T-helper 1 cell (primary cell): ENCODE data around the gene TMC8.

Experiments used
- DNase-seq, 5 donors: peaks; one replicate each; pipeline ENCODE4 v3.0.0-alpha.2; 2012 to 2020

Gene TMC8

DNA sequence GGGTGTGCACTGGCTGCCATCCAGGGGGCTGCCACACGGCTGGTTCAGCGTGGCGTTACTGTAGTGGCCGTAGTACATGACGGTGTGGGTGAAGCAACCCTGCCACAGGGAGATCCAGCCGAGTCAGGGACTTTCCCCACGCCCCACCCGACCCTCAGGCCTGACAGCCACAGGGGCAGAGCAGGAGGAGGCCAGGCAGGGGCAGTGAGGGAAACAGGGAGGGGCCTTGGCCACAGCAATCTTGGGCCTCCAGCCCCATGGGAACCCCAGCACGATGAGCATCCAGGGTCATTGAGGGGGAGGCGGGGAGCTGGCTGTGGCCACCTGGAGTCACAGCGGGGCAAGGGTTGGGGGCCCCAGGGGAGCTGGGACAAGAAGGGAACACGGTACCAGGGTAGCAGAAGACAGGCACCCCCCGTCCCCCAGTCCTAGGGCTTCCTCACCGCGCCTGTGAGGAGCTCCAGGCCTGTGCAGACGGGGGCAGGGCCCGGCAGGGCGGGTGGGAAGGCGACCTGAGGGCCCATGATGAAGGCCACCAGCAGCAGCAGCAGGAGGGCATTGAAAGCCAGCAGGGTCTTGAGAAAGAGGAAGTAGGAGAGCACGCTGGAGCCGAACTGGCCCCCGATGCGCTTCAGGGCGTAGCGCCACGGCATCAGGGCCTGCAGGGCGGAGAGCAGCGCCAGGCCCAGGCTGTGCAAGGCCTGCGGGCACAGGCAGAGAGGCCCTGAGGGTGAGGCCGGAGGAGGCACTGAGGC is 6.3 kb upstream of the TMC8 start:
- no peak for DNase-seq

DNA sequence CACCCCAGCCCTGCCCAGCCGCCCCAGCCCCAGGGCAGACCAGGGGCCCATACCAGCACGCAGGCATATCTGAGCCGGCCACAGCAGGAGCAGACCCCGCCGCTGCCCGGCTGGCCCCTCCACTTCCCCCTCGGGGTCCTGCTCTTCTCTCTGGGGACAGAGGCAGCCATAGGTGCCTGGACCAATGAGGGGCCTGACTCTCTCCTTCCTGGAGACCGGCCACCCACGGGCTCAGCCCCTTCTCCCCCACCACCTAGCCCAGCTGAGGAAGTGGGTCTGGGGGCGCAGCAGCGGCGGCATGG is 5.8 kb upstream of the TMC8 start:
- DNase-seq: no peak

DNA sequence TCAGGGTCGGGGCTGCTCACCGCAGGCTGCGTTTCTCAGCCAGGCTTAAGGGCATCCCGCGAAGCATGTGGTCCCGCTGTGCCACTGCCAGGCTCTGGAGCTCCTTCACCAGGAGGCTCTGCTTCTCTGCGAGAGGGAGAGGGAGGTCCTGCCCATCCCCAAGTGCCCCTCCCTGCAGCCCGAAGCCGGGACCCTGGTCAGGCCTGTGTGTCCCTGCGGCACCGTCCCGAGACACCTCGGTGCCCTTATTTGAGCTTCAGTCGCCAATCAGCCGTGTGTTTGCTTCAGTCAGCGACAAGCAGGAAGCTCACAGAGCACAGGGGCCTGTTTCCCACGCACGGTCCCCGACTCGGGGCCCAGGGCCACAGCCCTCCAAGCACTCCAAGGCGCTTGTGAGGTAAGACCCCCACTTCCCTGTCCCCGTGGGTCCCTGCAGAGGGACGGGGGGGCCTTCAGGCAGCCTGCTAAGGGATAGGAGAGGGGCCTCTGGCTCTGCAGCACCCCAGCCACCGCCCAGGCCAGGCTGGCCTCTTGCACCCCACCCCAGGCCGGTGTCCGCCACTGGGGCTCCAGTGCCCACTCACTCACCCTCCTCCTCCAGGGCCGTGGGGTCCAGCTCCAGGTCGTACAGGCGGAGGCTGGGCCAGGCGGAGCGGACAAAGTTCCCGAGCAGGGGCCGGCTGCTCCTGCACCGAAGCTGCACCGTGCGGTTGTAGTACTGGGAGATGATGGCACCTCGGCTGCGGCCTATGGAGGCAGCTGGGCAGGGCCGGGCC is 5.2 kb upstream of the TMC8 start:
- peak in 1 of 5 donors; percentile 59 for DNase-seq

DNA sequence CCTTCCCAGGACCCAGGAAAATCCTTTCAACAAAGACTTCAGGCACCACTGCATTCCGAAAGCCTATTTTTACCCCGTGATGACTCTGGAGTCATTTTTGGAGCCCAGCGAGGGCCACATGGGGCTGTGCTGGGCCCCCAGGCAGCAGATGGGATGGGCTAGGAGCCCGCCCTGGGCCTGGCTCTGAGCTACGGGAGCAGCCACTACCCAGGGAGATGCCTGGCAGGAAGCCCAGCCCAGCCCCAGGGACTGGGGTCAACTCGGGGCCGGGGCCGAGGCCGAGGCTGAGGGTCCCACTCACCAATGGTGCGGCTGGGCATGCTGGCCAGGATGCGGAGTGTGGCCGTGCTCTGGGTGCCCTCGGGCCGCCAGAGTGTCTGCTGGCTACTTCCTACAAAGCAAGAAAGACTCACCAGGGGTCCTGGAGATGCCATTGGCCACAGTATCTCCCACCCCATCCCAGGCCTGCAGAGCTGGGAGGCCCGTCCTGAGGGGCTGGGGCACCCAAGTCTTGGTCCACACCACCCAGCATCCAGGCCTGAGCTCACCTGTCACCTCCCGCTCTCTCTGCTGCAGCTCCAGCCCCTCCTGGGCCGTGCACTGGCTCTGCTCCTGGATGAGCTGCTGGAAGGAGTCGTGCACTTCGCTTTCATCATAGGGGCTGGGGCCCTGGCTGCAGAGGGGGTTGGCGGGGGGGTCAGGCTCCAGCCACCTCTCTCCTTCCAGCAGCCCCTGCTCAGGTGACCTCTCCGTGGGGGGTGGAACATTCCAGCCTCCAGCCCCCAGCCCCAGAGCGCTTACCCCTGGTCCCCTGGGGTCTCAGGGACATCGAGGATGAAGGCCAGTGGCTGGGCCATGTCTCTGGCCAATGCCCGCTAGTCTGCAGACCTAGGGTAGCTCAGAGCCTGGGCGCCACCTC is 4.3 kb upstream of the TMC8 start:
- DNase-seq: peak in 1 of 5 donors; percentile 14

DNA sequence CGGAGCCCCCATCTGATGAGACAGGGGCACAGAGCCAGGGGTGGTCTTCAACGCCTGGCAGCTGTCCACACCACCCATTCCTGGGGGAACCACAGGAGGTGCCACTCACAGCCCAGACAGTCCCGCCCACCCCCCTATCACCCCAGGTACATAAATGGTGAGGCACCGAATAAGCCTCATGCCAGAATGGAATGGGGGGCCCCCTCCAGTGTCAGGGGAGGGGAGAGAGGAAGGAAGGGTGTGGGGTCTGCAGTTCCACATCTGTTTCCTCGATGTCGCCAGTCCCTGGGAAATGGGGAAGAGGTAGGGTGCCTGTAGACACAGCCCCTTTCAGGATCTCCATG is 3.7 kb upstream of the TMC8 start:
- DNase-seq: no peak

DNA sequence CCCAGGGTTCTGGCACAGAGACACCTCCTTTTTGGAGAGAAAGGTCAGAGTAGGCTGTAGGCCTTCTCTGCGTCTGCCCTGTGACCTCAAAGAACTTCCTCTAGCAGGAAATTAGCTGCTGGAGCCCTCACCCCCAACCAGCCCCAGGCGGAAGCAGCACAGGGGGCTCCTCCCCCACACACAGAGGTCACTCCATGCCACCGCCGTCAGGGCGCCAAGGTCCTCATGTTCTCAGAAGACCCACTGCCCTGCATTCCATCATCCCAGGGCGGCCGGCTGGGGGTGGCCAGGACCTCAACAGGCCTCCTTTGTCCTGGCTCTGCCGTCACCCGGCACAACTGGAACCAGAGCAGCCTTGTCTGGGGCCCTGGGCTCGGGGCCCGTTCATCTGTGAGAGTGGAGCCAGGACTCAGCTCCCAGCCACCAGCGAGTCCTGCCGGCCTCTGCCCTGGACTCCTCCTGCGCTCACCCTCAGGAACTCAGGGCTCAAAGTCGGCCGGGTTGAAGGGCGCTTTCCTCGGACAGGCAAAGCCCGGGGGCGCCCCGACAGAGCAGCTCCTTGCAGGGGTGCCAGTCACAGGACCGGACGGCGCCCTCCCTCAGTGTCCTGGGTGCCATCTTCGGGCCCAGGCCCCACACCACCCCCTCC is 3.2 kb upstream of the TMC8 start:
- DNase-seq: peak in 4 of 5 donors; percentile 54 to 86 (median 54)

DNA sequence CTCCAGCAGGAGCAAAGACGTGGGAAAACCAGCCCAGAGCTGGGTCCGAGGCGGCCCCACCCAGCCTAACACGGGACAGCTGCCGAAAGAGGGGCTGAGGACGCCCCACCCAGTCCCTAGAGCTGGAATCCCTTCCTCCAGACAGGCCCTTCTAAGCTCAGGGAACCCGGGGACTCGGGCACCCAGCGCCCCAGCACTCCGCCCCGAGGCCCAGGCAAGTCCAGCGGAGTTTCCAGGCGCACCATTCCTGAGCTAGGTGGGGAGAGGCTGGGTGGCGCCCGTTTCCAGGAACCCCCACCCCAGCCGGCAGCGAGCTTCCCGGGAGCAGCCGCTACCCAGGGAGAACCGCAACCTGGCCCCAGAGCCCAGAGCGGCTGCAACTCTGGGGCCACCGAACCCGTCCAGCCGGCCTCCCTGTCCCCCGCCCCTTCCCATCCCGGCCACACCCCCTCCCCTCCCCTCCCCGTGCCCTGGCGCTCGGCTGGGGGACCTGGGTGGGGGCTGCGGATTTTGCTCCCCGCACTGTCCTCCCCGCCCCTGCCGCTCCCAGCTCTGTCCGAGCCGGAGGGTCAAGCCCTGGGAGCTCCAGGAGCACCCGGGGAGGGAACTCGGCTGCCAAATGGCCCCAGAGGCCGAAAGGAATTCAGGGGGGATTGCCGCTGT is 2.6 kb upstream of the TMC8 start:
- DNase-seq: peak in 1 of 5 donors; percentile 23

DNA sequence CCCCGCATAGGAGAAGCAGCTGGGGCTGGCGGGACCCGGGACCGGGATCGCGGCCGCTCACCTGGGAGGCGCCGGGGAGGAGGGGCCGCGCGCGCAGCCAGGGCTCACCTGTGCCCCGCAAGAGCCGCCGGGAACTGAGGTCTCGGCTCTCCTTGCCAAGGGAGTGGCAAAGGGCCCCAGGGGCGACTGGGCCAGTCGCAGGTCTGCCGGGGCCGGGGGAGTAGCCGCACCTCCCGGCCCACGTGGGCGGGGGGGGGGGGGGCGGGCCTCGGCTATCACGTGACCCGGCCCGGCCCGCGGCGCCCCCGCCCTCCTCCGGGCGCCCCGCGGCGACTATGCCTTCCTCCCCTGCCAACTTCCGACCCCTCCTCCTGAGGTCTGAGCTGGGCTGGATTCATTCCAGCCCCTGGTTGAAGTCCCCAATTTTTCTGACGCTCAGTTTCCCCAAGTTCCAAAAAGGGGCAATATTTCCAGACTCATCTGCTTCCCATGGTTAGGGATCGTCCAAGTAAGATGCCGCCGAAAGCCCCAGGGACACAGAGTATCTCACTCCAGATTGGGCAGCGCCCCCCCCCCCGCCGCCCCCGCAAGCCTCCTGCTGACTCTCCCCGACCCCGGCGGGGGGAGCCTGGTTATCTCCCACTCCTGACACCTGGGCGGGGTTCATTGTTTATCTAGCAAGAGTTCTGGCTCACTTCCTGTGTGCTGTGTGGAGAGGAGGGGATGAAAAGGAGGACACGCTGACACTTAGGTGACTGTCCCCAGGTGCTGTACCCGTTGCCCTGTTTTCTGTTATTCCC is 1.8 kb upstream of the TMC8 start, which contains the start of gene TMC6:
Gene TMC6 (minus strand): TSS at position 205 of the 800 bp plus-strand sequence. CDS start 1,923 bp downstream, outside the sequence.
- DNase-seq: peak; percentile 58 to 85 (median 71)

DNA sequence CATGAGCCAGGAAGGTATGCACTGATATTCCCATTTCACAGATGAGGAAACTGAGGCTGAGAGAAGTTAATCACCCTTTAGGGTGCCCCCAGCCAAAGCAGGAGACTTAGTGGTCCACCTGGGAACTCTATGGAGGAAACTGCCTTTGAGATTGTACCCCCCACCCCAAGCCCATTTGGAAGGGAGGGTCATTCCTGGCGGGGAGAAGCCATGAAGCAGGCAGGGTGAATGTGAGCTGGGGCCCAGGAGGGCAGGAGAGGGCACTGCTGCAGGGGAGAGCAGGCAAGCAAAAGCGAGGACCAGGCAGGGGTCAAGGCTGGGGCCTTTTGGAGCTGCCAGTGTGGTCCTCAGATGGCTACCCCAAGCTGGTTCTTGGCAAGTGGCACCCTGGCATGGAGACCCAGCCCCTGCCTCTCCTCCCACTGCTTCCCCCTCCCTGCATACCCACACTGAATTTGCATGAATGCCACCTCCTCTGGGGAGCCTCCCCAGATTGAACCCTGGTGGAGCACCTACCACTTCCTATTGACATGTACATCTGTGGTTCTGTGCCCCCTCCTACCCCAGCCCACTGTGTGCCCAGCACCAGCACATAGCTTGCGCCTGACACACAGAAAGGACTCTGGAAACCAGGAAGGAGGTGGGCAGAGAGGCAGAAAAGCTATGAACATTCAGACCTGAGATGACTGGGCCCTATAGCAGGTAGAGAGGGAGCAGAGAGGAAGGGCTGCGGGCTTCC is 1.1 kb upstream of the TMC8 start:
- peak in 2 of 5 donors; percentile 14 to 78 for DNase-seq

DNA sequence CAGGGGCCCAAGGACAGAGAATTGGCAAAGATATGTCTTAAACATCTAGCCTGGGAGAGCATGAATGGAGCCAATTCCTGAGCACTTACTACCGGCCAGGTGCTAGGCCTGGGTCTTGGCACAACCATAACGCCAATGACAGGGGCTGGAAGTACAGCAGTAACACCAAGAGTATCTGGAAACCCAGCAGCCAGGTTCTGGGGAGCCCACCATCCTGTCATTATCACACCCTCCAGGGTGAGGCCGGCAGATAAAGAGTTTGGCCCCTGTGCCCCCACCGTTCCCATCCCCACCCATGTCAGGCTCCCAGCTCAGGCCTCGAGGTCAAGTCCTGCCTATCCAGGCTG is 508 bp upstream of the TMC8 start:
- DNase-seq: peak in 1 of 5 donors; percentile 25

DNA sequence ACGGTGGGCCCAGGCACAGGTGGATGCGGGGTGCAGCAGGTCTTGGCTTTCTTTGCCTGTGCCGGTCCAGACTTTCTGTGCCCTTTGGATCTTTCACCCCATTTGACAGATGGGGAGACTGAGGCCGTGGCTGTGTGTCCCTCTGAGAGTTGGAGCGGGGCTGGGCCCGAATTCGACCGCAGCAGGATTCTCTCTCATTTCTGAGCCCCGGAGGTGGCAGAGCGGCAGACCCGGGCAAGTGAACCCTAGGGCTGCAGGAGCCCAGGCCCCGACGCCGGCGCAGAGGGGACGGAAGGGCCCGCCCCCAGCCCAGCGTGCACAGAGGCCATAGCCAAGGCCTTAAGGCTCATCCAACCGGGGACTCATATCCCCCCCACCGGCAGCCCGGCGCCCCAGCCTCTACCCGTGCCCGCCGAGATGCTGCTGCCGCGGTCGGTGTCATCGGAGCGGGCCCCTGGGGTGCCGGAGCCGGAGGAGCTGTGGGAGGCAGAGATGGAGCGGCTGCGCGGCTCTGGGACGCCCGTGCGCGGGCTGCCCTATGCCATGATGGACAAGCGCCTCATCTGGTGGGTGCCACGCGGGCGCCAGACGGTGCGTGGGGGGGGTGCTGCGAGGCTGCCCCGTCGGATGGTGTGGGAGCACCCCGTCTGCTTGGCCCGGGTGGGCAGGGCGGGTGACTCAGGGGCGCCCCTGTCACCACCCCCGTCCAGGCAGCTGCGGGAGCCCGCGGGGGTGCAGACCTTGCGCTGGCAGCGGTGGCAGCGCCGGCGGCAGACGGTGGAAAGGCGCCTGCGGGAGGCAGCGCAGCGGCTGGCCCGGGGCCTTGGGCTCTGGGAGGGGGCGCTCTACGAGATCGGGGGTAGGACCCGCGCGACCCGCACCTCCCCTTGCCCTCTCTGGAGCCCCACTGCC is 857 bp downstream of the TMC8 start:
- DNase-seq: peak in 2 of 5 donors; percentile 31 to 66

DNA sequence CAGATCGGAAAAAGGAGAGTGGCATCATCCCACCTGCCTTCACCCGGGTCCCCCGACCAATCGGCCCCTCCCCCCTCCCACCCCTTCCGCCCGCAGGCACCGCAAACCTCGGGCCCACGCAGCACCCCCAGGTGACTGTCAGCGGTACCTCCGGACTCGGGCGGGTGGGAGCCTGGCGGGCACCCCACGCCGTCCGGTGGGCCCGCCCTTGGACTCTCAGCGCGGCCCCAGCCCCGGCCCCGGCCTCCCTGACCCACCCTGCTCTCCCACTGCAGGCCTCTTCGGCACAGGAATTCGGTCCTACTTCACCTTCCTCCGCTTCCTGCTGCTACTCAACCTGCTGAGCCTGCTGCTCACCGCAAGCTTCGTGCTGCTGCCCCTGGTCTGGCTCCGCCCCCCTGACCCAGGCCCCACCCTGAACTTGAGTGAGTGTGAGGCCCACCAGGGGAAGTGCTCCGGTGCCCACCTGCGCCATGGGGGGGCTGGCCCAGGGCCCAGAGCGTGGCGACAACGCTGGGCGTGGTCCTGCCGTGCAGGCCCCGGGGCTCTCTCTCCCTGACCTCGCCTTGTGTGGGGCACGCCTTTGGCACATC is 1.6 kb downstream of the TMC8 start:
- DNase-seq: peak in 3 of 5 donors; percentile 42 to 84 (median 46)

DNA sequence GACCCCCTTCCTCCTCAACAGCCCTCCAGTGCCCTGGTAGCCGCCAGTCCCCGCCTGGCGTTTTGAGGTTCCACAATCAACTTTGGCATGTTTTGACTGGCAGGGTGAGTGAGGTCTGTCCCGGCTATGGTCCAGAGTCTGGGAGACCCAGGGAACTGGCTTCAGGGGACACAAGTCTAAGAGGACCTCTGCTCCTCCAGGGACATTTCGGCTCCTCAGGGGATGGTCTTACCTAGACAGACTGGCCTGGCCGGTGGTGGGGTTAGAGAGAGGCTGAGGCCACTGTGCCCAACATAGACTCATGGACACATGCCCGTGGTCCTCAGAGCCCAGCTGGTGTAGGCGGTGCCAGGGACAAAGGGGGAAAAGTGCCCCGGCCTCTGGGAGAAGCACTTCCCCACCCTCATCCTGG is 2.2 kb downstream of the TMC8 start:
- DNase-seq: no peak

DNA sequence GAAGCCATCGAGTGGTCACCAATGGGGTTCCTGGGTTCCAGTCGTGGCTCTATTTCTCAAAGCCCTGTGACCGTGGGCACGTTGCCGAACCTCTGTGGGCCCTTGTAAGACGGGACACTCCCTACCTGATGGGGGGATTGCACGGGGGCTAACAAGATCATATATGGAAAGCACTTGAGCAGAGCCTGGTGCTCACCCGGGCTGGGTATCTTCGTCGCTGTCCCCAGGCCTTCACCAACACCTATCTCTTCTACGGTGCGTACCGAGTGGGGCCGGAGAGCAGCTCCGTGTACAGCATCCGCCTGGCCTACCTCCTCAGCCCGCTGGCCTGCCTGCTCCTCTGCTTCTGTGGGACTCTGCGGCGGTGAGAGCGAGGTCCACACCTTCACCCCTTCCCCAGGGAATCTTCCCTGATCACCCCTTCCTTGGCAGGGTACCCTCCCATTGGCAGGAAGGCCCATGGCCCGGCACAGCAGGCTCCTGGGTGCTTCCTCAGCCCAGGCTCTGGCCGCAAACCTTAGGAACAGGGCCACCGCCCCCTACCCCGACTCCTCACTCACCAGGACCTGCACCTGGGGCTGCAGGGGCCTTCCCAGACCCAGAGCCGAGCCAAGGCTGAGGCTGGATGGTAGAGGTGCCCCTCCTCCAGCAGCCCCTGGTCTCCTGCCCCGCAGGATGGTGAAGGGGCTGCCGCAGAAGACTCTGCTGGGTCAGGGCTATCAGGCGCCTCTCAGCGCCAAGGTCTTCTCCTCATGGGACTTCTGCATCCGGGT is 2.8 kb downstream of the TMC8 start:
- DNase-seq: no peak

DNA sequence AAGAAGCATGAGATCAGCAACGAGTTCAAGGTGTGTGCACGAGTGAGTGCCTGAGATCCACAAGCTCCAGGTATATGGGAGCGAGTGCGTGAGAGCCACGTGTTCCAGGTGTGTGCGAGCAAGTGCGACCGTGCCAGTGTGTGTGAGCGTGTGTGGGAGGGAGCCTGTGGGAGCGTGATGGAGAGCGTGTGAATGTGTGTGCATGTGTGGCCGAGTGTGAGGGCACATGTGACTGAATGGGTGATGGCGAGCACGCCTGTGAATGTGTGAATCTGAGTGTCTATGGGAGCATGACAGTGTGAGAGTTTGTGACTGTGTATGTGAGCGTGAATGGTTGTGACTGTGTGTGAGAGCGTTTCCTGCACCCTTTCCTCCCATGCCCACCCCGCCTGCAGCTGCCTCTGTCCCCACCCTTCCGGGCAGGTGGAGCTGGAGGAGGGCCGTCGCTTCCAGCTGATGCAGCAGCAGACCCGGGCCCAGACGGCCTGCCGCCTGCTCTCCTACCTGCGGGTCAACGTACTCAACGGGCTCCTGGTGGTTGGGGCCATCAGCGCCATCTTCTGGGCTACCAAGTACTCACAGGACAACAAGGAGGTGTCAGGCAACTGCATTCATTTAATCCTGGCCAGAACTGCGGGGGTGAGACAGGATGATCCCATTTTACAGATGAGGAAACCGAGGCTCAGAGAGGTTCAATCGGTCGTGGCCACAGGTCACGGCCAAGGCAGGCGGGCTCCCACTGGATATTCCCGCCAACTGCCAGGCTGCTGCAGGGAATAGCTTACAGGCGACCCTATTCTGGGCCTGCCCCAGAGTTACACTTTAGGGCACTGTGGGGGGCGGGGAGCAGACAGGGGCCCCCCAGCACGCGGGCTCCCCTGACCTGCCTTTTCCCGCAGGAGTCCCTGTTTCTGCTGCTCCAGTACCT is 3.7 kb downstream of the TMC8 start:
- peak; percentile 67 to 91 (median 77) for DNase-seq

DNA sequence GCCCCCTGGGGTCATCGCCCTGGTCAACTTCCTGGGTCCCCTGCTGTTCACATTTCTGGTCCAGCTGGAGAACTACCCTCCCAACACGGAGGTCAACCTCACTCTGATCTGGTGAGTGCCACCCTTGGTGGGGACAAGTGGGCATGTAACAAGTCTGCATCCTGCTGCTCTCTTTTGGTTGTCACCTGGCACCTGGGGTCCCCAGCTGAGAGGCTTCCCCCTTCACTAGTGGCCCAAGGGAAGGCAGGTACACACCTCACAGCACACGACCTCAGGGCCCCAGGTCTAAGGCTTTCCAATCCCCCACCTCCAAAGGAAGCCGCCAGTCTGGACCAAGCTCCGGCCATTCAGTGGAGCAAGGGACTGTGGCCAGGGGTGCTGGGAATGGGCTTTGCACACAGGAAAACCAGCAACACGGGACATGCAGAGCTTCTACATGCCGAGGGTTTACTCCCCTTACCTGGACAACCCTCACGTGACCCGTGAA is 4.4 kb downstream of the TMC8 start:
- DNase-seq: no peak
